ENCODE results near the gene FOLR1.
"Not testable (repeated sequence)": the region's sequence is repeated elsewhere in the genome, so short reads cannot be mapped to it uniquely, and the experiment has no call there.

The FOLR1 gene

DNA sequence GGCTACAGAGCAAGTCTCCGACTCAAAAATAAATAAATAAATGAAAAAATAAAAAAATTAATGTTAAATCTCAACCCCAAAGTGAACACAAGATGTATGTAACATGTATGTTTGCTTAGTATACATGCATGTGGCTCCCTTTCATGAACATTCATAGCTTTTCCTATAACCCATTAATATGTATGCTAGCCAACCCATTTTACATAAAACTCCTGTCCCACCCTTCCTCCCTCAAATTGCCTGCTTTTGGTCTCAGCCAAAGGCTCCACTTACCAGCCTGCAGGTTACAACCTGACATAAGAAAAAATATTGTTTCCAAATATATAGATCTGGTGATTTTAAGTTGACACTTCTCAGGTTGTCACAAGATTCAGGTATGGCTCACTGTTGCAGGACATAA is 3.7 kb upstream of the FOLR1 start:
- DNase-seq, result no peak

DNA sequence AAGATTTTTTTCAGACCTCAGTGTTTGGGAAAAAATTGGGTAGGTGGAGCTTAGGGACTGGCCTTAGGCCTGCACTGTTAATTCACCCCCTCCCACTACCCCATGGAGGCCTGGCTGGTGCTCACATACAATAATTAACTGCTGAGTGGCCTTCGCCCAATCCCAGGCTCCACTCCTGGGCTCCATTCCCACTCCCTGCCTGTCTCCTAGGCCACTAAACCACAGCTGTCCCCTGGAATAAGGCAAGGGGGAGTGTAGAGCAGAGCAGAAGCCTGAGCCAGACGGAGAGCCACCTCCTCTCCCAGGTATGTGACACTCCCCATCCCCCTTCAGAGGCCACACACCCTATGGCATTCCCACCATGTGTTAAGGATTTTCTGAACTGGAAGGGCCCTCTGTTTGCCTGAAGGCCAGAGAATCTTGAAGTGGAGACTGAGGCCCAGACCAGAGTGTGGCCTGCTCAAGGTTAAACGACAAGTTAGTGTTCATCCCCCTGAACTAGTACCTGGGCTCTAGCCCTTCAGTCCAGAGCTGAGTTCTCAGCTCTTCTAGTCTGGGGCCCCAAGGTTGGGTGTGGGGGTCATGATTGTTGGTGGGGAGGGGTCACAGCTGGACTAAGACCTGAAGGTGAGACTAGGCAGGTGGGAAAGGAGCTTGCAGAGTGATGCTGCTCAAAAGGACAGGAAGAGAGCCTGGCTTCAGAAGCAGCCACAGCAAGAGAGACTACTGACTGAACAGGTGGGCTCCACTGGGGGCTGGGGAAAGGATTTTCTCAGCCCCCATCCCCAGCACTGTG is 2.3 kb upstream of the FOLR1 start:
- no peak for DNase-seq

DNA sequence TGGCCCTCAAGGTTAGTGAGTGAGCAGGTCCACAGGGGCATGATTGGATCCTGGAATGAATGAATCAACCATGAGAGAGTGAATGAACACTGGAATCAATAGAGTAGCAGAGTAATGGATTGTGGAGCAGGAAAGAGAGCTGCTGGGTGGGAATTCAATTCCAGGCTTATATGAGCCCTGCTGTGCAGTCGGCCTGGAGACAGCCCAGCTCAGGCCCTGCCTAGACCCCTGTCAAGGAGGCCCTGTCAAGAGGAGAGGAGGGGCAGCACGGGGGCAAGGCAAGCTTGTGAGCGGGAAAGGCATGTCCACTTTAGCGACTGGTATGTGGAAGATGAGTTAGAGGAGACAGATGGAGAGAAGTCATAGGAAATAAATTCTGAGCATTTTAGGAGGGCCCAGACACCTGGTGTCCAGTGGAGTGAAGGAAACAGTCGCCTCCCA is 1.3 kb upstream of the FOLR1 start:
- DNase-seq, result no peak

DNA sequence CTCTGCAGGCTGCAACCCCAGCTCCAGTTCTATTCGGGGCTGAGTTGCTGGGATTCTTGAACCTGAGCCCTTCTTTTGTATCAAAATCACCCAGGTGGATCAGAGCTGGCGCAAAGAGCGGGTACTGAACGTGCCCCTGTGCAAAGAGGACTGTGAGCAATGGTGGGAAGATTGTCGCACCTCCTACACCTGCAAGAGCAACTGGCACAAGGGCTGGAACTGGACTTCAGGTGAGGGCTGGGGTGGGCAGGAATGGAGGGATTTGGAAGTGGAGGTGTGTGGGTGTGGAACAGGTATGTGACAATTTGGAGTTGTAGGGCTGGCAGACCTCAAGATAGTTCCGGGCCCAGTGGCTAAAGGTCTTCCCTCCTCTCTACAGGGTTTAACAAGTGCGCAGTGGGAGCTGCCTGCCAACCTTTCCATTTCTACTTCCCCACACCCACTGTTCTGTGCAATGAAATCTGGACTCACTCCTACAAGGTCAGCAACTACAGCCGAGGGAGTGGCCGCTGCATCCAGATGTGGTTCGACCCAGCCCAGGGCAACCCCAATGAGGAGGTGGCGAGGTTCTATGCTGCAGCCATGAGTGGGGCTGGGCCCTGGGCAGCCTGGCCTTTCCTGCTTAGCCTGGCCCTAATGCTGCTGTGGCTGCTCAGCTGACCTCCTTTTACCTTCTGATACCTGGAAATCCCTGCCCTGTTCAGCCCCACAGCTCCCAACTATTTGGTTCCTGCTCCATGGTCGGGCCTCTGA is 3.8 kb downstream of the FOLR1 start:
- DNase-seq, result no peak

DNA sequence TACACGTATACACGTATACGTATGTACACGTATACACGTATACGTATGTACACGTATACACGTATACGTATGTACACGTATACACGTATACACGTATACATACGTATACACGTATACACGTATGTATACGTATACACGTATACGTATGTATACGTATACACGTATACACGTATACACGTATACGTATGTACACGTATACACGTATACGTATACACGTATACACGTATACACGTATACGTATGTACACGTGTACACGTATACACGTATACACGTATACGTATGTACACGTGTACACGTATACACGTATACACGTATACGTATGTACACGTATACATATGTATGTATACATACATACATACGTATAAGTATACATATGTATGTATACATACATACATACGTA is 9.5 kb downstream of the FOLR1 start:
- not testable (repeated sequence) for DNase-seq

DNA sequence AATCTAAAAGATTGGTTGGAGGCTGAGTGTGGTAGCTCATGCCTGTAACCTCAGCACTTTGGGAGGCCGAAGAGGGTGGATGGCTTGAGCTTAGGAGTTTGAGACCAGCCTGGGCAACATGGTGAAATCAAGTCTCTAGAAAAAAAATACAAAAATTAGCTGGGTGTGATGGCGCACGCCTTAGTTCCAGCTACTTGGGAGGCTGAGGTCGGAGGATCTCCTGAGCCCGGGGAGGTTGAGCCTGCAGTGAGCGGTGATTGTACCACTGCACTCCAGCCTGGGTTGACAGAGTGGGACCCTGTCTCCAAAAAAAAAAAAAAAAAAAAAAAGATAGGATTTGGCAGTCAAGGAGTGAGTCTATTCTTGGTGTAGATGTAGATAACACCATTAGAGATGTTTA is 10.6 kb downstream of the FOLR1 start:
- no peak for DNase-seq

DNA sequence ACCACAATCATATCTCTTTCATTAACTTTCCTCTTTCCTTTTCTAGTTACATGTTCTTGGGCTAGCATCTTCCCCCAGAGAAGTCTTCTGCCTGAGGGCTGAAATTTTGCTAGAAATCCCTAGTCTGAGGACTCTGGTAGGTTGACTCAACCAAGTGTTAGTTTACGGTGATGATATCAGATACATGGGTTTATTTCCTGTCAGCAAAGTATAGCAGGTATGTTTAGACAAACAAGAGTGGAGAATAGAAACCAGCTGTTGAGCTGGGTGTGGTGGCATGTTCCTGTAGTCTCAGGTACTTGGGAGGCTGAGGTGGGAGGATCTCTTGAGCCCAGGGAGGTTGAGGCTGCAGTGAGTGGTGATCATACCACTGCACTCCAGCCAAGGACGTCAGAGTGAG is 11.2 kb downstream of the FOLR1 start:
- no peak for DNase-seq

DNA sequence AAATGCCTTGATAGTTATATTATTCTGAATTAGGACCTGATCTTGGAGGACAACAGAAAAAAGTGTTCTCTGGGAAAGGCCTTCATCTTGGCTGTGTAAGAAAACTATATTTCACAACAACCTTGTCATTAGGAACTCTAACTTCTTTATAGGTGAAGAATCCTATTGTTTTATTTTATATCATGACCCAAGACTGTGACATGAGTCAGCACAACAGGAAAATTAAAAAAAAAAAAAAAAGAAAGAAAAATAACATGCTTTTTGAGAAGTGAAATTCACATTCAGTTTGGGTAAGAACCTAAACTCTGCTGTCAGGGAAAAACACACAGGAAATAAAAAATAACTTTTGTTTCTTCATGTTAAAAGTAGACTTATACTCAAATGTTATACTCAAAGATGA is 12.9 kb downstream of the FOLR1 start:
- DNase-seq, result no peak

DNA sequence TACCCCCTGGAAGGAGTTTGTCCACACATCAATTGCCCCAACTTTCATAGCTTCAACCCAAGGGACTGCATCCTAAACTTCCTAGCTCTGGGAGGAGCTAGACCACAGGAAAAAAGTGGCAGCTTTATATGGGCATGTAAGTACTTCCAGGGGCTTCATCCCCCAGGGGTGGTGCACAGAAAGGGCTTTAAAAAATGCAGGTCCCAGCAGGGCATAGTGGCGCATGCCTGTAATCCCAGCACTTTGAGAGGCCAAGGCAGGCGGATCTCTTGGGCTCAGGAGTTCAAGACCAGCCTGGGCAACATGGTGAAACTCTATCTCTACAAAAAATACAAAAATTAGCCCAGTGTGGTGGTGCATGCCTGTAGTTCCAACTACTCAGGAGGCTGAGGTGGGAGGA is 14.9 kb downstream of the FOLR1 start:
- not testable (repeated sequence) for DNase-seq

DNA sequence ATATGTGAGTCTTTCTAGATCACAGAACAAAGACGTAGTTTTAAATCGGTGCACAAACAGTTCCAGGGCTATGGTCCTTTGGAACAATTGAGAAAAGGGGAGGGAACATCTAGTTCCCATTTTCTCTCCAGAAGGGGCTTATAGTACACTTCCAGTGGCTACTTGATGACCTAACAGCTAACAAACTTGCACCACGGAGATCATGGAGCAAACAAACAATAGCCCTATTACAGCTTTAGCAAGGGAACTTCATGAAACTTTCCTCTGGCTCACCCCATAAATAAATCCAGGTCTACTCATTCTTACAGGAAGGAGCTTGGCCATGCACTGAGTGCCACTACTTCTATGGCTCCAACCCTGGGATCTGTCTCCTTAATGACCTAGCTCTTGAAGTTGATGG is 16.3 kb downstream of the FOLR1 start:
- no peak for DNase-seq

DNA sequence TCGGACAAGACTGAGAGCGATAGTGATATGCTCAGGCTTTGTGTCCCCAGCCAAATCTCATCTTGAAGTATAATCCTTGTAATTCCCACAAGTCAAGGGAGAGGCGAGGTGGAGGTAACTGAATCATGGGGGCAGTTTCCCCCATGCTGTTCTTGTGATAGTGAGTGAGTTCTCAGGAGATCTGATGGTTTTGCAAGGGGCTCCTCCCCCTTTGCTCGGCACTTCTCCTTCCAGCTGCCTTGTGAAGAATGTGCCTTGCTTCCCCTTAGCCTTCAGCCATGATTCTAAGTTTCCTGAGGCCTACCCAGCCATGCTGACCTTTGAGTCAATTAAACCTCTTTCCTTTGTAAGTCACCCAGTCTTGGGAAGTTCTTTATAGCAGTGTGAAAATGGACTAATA is 17.2 kb downstream of the FOLR1 start:
- no peak for DNase-seq

DNA sequence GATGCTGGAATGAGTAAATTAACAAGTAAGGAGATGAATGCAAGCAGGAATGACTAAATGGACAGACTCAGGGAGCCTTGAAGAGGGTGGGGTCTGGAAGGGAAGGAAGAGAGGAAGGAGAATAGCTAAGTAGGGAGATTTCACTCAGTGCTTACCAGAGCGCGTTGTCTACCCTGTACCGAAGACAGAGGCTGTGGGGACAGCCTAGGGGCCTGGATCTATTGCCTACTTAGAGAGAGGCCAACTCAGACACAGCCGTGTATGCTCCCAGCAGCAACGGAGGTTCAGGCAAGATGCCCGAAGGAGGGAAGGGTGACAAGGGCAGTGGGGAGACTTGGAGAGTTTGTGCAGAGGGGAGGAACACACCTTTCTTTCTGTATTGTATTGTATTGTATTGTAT is 24.7 kb downstream of the FOLR1 start, which contains the start of gene FOLR2:
Gene FOLR2, plus strand, starts transcription at position 157 of the 400 bp plus-strand sequence. CDS start 1,791 bp downstream, outside the sequence.
- no peak for DNase-seq

DNA sequence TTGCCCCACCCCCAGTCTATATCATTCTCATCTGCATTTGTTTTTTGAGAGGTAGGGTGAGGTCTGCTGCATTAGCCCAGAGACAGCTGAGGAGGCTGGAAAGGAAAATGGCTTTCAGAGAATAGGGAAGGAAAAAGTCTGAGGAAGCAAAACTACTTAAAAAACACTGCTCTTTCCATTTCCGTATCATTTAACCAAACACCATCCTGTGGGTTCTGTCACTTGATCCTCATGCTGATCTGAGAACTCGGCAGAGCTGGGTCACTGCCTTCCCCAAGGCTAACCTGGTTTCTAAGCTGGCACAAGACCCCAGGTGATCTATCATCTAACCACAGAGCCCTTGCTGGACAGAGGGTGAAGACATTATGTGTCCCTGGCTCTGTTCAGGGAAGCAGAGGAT is 25.9 kb downstream of the FOLR1 start:
- no peak for DNase-seq

DNA sequence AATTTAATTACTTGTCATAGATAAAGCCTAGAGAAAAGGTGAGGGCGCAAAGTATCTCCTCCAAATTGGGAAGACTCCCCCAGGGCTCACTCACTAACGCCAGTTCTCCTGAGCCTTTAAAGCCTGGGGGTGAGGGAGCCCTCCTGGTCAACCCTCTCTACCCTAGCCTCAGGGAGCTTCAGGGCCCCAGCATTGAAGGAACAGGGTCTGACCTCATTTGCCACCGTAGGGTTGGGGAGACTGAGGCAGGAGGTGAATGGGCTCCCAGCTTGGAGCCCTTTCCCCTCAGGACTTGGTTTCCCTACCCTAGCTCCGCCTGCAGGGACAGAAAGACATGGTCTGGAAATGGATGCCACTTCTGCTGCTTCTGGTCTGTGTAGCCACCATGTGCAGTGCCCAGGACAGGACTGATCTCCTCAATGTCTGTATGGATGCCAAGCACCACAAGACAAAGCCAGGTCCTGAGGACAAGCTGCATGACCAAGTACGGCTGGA is 26.4 kb downstream of the FOLR1 start:
- no peak for DNase-seq

DNA sequence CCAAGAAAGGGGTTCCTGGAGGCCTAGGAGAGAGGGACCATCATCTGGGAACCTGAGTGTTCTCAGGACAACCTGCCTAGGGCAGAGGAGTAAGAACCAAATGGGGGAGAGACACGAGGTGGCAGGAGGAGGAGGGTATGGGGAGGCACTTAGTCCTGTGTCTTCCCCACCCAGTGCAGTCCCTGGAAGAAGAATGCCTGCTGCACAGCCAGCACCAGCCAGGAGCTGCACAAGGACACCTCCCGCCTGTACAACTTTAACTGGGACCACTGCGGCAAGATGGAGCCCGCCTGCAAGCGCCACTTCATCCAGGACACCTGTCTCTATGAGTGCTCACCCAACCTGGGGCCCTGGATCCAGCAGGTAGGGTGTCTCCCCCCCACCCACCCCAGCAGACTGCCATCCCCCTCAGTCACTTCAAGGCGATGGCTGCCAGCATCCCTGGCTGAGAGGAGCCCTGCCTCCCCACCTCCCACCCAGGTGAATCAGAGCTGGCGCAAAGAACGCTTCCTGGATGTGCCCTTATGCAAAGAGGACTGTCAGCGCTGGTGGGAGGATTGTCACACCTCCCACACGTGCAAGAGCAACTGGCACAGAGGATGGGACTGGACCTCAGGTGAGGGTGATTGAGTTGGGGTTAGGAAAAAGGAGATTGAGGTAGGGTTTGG is 28.9 kb downstream of the FOLR1 start:
- no peak for DNase-seq

DNA sequence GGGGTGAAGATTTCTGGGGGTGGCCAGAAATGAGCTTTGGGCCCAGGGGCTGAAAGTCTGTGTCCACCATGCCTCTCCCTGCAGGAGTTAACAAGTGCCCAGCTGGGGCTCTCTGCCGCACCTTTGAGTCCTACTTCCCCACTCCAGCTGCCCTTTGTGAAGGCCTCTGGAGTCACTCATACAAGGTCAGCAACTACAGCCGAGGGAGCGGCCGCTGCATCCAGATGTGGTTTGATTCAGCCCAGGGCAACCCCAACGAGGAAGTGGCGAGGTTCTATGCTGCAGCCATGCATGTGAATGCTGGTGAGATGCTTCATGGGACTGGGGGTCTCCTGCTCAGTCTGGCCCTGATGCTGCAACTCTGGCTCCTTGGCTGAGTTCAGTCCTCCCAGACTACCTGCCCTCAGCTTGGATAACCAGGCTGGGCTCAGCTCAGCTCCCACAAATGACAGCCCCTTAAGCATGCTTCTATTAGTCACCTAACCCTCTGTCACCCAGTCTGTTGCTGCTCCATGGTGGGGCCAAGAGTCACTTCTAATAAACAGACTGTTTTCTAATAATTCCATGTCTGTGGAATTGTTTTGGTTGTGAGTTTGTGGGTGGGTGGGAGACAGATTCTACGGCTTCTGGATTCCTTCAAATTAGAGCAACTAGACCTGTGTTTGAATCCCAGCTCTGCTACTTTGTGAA is 29.6 kb downstream of the FOLR1 start:
- DNase-seq, result no peak

DNA sequence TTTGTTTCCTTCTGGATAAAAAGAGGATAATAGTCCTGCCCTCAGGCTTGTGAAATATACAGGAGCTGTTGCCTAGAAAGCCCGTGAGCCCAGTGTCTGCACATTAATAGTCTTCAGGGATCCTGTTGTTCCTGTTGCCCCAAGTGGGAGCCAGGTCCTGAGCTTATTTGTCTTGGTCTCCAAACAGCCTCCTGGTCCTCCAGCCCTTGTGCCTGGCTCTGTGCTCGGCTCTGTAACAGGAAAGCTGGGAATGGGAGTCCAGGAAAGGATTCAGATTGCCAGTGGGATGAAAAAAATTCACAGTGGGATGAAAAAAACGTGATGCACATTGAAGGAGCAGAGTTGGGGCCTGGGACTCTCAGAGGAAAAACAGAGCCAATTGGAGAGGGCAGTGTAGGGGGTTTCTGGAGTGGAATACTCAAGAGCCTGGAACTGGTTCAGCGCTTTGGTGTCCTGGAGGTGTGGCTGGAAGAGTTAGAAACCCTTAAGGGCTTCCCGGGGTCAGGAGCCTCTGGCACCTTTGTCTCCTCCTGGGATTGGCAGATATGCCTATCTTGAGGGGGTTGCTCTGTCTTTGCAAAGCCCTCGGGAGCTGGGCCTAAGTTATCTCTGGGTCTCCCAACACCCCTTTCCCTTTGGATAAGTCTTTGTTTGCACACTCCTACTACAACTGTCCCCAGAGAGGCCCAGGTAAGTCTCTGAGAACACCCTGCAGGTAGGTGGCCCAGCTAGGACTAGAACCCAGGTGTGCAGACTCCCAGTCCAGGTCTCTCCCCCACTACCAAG is 30.4 kb downstream of the FOLR1 start:
- no peak for DNase-seq

DNA sequence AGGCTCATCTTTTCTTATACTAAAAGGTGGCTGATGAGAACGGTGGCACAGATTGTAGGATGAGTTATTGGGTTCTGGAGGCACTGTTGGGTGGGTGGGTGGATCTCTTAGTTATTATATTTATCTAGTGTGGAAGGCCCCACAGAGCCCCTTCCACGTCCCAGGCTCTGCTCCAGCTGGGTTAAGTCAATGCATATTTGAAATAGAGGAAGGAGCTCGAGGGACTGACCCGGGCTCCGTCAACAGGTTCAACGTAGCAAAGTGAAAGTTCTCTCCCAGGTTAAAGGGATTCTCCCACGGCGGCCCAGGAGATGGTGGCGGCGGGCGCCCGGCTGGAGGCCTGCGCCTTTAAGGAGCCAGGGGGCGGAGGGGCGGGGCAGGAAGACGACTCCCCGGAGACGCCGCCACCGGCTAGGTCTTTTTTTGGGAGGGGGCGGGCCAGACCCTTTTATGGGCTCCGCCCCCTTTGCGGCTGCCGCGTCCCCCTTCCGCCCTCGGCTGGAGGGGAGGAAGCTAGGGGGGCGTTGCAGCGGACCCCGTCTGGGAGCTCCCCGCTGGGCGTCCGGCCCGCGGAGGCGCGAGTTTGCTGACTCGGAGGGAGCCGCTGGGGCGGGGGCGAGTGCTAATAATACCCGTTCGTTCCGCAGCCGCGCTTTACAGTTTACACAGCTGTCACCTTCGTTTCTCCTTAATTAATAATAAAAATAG is 31.1 kb downstream of the FOLR1 start:
- peak; percentile 89 to 97 (median 91) for DNase-seq

DNA sequence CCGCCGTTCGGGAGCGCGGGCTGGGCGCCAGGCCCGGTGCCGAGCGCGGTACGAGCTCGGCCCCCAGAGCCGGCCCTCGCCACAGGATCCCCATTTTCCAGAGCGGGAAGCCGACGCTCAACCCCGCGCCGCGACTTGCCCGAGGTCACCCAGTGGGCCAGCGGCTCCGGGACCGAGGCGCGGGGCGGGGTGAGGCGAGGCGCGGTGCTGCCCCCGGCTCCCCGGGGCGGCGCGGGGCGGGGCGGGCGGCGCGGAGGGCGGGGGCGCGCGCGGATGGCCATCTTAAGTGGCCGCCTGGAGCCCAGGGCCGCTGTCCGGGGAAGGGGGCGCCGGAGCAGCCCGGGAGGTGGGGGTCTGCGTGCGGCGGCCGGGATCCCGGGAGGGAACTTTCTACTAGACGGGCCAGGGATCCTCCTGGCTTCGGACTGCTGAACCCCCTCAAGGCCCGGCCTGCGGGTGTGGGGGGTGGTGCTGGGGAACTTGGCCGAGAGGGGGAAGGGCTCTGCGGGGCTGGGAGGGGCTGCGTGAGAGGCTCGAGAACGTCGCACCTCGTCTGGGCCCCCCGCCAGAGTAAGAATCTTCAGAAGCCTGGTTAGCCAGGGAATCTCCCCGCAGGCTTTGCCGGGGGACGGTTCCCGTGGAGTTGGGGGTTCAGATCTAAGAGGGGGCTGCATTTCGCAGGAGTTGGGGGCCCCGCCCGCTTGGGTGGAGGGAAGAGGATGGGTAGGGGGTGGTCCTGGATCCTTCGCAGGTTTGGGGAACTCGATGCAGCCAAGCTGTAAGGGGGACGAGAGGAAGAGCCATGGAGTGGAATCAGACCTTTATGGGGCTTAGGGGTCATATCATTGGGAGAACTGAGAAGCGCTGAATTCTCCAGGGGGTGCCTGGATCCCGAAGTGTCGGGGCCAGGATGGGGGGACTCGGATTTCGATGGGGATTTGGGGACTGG is 31.9 kb downstream of the FOLR1 start:
- peak in 3 of 5 donors; percentile 33 to 56 (median 52) for DNase-seq

Measured in T-helper 1 cell (primary cell).